Peyer's patch (tissue), 4 donors: ENCODE measurements around the gene MINDY1.

Source experiments
- POLR2A ChIP-seq, 2 donors: fragments of 450-650 bp; IDR thresholded peaks; one replicate each; pipeline ENCODE4 v1.5.1; 2017; ENCODE audit warnings: antibody characterized with exemption in 2 of 2, mild to moderate bottlenecking in 2 of 2, moderate library complexity in 2 of 2
- TF ChIP-seq, protein P1 (sequence below), 6 experiments: fragments of 450-650 bp in 4 of 6; fragments of 200-600 bp in 2 of 6; sonication (generic) in 1 of 6; IDR thresholded peaks; one replicate each; pipeline ENCODE4 v1.5.1; 2017 to 2019; ENCODE audit warnings: antibody characterized with exemption in 6 of 6, mild to moderate bottlenecking in 3 of 6, moderate library complexity in 1 of 6

GRCh38 chr1:150987924-150988323 is 18.8 kb downstream of the MINDY1 start:
- TF ChIP-seq, protein P1, sequence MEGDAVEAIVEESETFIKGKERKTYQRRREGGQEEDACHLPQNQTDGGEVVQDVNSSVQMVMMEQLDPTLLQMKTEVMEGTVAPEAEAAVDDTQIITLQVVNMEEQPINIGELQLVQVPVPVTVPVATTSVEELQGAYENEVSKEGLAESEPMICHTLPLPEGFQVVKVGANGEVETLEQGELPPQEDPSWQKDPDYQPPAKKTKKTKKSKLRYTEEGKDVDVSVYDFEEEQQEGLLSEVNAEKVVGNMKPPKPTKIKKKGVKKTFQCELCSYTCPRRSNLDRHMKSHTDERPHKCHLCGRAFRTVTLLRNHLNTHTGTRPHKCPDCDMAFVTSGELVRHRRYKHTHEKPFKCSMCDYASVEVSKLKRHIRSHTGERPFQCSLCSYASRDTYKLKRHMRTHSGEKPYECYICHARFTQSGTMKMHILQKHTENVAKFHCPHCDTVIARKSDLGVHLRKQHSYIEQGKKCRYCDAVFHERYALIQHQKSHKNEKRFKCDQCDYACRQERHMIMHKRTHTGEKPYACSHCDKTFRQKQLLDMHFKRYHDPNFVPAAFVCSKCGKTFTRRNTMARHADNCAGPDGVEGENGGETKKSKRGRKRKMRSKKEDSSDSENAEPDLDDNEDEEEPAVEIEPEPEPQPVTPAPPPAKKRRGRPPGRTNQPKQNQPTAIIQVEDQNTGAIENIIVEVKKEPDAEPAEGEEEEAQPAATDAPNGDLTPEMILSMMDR (IDR thresholded peaks at IDR 0.05): no peak
- no peak for TF ChIP-seq POLR2A (IDR thresholded peaks at IDR 0.05)
